ENCODE data around the gene RBM33.

Gene RBM33

GRCh38 chr7:155660758-155661093, 16.3 kb downstream of the RBM33 start:
- Histone ChIP-seq H3K27me3 (ENCODE audit: low read depth) (no peaks in the 10 kb centered on the region), H3K36me3 (replicated peaks) (no peaks in the 10 kb centered on the region), H3K4me3 (no peak overlapping the region), H3K4me1 (no peaks in the 10 kb centered on the region; the same call in none of the 2 replicates), H3K9me3 (no peaks in the 10 kb centered on the region; the same call in 1 of the 2 replicates)
- in situ Hi-C loops (cut with MboI; ENCODE audit: low sequenced_read_pairs): no loop called here
- DNase-seq (ENCODE audit: low spot score in 2 of 2): no peak

DNA sequence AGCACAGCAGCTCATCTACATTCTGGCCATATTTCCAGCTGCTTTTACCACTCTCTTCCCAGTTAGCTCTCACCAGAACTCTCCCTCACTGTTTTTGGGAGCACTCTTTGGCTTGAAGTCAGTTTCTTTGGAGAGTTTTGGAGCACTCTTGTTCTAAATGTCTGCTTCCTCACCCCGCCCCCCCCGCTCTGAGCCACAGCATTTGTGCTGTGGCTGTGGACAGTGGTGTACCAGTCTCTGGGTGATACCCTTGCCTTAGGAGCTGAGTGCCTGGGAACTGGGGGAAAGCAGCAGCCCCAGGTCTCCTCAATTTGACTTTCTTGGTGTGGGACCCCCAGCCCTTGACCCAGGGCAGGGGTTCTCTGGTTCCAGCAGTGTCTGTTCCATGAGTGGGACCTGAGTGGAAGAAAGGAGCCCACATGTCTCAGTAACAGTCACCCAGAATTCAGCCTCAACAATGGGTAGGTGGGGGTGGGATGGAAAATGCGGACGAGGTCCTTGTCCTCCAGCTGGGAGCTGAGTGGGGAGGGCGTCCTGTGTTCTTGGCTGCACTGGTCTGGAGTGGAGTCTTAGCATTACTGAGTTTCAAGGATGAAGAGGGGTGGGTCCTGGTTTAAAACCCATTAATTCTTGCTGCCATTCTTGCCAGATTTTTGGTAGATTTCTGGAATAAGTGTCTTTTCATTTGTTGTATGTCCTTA, 18.0 kb downstream of the RBM33 start:
- Histone ChIP-seq H3K9me3 (no peaks in the 10 kb centered on the region; the same call in 1 of the 2 replicates), H3K4me1 (no peaks in the 10 kb centered on the region; the same call in none of the 2 replicates), H3K4me3 (no peak overlapping the region), H3K27me3 (ENCODE audit: low read depth) (no peaks in the 10 kb centered on the region), H3K36me3 (replicated peaks) (0 out of 2 replicates have a peak, but pooled peaks cover 5% of the 10 kb centered on the region)
- DNase-seq (ENCODE audit: low spot score in 2 of 2): no peak
- in situ Hi-C loops (cut with MboI; ENCODE audit: low sequenced_read_pairs): no loop called here

- in situ Hi-C loops (cut with MboI; ENCODE audit: low sequenced_read_pairs): no loop called here
- H3K36me3 ChIP-seq (replicated peaks): 0 out of 2 replicates have a peak, but pooled peaks cover 5% of the 10 kb centered on the region
- H3K27me3 ChIP-seq (ENCODE audit: low read depth): no peaks in the 10 kb centered on the region
- no peaks in the 10 kb centered on the region; the same call in 1 of the 2 replicates for H3K9me3 ChIP-seq
- H3K4me3 ChIP-seq: no peak overlapping the region
- no peak for DNase-seq (ENCODE audit: low spot score in 2 of 2)
- no peaks in the 10 kb centered on the region; the same call in none of the 2 replicates for H3K4me1 ChIP-seq
Observed at GRCh38 chr7:155663937-155664336, 19.5 kb downstream of the RBM33 start.

- Histone ChIP-seq H3K36me3 (replicated peaks) (0 out of 2 replicates have a peak, but pooled peaks cover 5% of the 10 kb centered on the region), H3K4me1 (no peaks in the 10 kb centered on the region; the same call in none of the 2 replicates), H3K27me3 (ENCODE audit: low read depth) (no peaks in the 10 kb centered on the region), H3K4me3 (no peak overlapping the region), H3K9me3 (no peaks in the 10 kb centered on the region)
- no peak for DNase-seq (ENCODE audit: low spot score in 2 of 2)
- in situ Hi-C loops (cut with MboI; ENCODE audit: low sequenced_read_pairs): no loop called here
Observed at GRCh38 chr7:155665079-155665956, 20.9 kb downstream of the RBM33 start.

DNA sequence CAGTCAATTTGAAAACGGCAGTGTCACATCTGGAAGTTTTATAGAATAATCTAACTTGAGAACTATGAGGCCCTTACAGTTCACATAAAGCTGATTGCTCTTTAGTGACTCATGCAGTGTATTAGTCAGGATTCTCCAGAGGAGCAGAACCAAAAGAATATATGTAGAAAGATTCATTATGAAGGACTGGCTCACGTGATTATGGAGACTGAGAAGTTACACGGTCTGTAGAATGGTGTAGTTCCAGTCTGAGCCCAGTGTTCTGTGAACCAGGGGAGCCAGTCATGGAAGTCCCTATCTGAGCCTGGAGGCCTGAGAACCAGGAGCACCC, 21.5 kb downstream of the RBM33 start:
- DNase-seq (ENCODE audit: low spot score in 2 of 2): no peak
- Histone ChIP-seq H3K27me3 (ENCODE audit: low read depth) (no peaks in the 10 kb centered on the region), H3K4me3 (no peak overlapping the region), H3K4me1 (no peaks in the 10 kb centered on the region; the same call in 1 of the 2 replicates), H3K36me3 (replicated peaks) (peaks cover 5% of the 10 kb centered on the region; the same call in 1 of the 2 replicates), H3K9me3 (no peaks in the 10 kb centered on the region)
- in situ Hi-C loops (cut with MboI; ENCODE audit: low sequenced_read_pairs): no loop called here

- Histone ChIP-seq H3K27me3 (ENCODE audit: low read depth) (no peaks in the 10 kb centered on the region), H3K36me3 (replicated peaks) (peaks cover 5% of the 10 kb centered on the region; the same call in 1 of the 2 replicates), H3K9me3 (no peaks in the 10 kb centered on the region), H3K4me3 (no peak overlapping the region), H3K4me1 (no peaks in the 10 kb centered on the region; the same call in 1 of the 2 replicates)
- DNase-seq (ENCODE audit: low spot score in 2 of 2): no peak
- in situ Hi-C loops (cut with MboI; ENCODE audit: low sequenced_read_pairs): no loop called here
Observed at GRCh38 chr7:155667241-155667829, 22.9 kb downstream of the RBM33 start.

GRCh38 chr7:155669717-155670505, 25.4 kb downstream of the RBM33 start:
- no peaks in the 10 kb centered on the region for H3K27me3 ChIP-seq (ENCODE audit: low read depth)
- no peaks in the 10 kb centered on the region; the same call in 1 of the 2 replicates for H3K4me1 ChIP-seq
- H3K4me3 ChIP-seq: no peak overlapping the region
- H3K9me3 ChIP-seq: no peaks in the 10 kb centered on the region
- no peak for DNase-seq (ENCODE audit: low spot score in 2 of 2)
- in situ Hi-C loops (cut with MboI; ENCODE audit: low sequenced_read_pairs): no loop called here
- H3K36me3 ChIP-seq (replicated peaks): peaks cover 10% of the 10 kb centered on the region

GRCh38 chr7:155670521-155670920, 26.1 kb downstream of the RBM33 start:
- Histone ChIP-seq H3K4me1 (no peaks in the 10 kb centered on the region; the same call in 1 of the 2 replicates), H3K4me3 (no peak overlapping the region), H3K36me3 (replicated peaks) (peaks cover 10% of the 10 kb centered on the region), H3K9me3 (no peaks in the 10 kb centered on the region), H3K27me3 (ENCODE audit: low read depth) (no peaks in the 10 kb centered on the region)
- no peak for DNase-seq (ENCODE audit: low spot score in 2 of 2)
- in situ Hi-C loops (cut with MboI; ENCODE audit: low sequenced_read_pairs): no loop called here

- Histone ChIP-seq H3K27me3 (ENCODE audit: low read depth) (no peaks in the 10 kb centered on the region), H3K4me1 (no peaks in the 10 kb centered on the region), H3K9me3 (no peaks in the 10 kb centered on the region), H3K36me3 (replicated peaks) (peaks cover 7% of the 10 kb centered on the region), H3K4me3 (no peak overlapping the region)
- in situ Hi-C loops (cut with MboI; ENCODE audit: low sequenced_read_pairs): no loop called here
- no peak for DNase-seq (ENCODE audit: low spot score in 2 of 2)
Observed at GRCh38 chr7:155674556-155674955, 30.1 kb downstream of the RBM33 start.

DNA sequence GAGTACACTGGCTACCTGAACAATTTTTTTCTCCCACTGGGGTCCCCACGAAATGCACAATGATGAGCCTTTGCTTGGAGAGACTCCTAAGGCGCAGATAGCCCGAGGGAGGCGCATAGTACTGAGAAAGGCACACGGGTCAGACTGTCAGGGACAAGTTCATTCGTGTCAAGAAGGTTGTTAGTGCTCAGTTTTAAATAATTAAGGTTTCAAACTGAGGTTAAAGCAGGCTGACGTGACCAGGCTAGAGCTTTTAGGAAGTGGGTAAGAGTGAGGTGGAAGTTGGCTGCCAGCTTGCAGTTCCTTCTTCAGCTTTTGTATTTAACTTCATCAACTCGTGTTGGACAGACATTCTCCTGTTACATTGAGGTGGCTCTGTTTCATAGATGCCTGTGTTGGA, 31.6 kb downstream of the RBM33 start:
- Histone ChIP-seq H3K36me3 (replicated peaks) (peaks cover 7% of the 10 kb centered on the region), H3K27me3 (ENCODE audit: low read depth) (no peaks in the 10 kb centered on the region), H3K9me3 (no peaks in the 10 kb centered on the region), H3K4me1 (peaks cover 8% of the 10 kb centered on the region), H3K4me3 (no peak overlapping the region)
- in situ Hi-C loops (cut with MboI; ENCODE audit: low sequenced_read_pairs): no loop called here
- DNase-seq (ENCODE audit: low spot score in 2 of 2): no peak

GRCh38 chr7:155677688-155678087, 33.2 kb downstream of the RBM33 start:
- Histone ChIP-seq H3K36me3 (replicated peaks) (peaks cover 7% of the 10 kb centered on the region), H3K4me3 (no peak overlapping the region), H3K4me1 (peaks cover 13% of the 10 kb centered on the region), H3K9me3 (no peaks in the 10 kb centered on the region), H3K27me3 (ENCODE audit: low read depth) (no peaks in the 10 kb centered on the region)
- no peak for DNase-seq (ENCODE audit: low spot score in 2 of 2)
- in situ Hi-C loops (cut with MboI; ENCODE audit: low sequenced_read_pairs): no loop called here

GRCh38 chr7:155680124-155680523, 35.7 kb downstream of the RBM33 start:
- no peaks in the 10 kb centered on the region for H3K27me3 ChIP-seq (ENCODE audit: low read depth)
- peaks cover 9% of the 10 kb centered on the region; the same call in 1 of the 2 replicates for H3K36me3 ChIP-seq (replicated peaks)
- no peak for DNase-seq (ENCODE audit: low spot score in 2 of 2)
- H3K9me3 ChIP-seq: no peaks in the 10 kb centered on the region
- H3K4me1 ChIP-seq: peaks cover 13% of the 10 kb centered on the region
- in situ Hi-C loops (cut with MboI; ENCODE audit: low sequenced_read_pairs): no loop called here
- no peak overlapping the region for H3K4me3 ChIP-seq

DNA sequence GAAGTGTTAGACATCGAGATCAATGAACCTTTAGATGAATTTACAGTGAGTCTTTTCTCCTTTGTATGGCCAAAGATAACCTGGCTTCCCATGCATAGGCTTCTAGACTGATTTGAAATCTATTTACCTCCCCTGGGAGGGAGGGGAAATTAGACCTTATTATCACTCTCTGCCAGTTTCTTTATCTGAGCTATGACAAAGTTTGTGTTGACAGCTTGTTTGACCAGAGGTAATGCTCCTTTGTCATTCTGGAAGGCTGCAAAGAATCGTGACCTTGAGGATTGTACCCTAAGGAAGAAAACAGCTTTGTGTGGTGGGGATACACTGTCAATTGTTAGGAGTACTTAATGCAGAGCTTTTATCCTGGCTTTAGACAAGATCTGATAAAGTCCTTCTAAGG, 36.4 kb downstream of the RBM33 start:
- Histone ChIP-seq H3K9me3 (no peaks in the 10 kb centered on the region), H3K27me3 (ENCODE audit: low read depth) (no peaks in the 10 kb centered on the region), H3K36me3 (replicated peaks) (peaks cover 11% of the 10 kb centered on the region), H3K4me1 (peaks cover 13% of the 10 kb centered on the region), H3K4me3 (no peak overlapping the region)
- DNase-seq (ENCODE audit: low spot score in 2 of 2): peak; percentile 62 to 97
- in situ Hi-C loops (cut with MboI; ENCODE audit: low sequenced_read_pairs): no loop called here
